ENCODE data around the gene DNAJC1.

DNAJC1 gene

DNA sequence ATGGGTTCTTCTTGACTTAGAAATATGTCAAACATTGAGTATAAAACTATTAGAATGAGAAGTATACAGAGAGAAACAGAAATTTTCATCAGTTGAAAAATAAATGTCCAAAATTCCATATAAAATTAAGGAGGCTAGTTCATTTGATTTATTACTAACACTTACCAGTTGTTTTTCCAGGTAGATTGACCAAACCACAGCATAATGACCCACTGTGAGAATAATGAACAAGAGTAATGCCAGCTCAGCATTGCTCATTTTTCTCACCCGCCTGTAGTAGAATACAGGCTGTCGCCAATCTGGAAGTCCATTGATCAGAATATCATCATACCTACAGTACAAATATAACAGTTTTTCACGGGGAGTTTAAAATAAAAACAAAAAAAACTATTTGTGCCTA, 82.9 kb downstream of the DNAJC1 start:
- Histone ChIP-seq H4K91ac (ENCODE audit: low read depth, low read length, poor library complexity) (no peak overlapping the region), H3K14ac (ENCODE audit: low read length) (no peak overlapping the region), H3K18ac (ENCODE audit: low read length) (no peak overlapping the region), H3K36me3 (replicated peaks in 1 of 2; ENCODE audit: control insufficient read depth in 2 of 2, insufficient read depth in 2 of 2, low read length in 2 of 2) (no peaks in the 10 kb centered on the region), H2BK120ac (ENCODE audit: low read depth, low read length) (no peak overlapping the region), H3K9ac (ENCODE audit: low read depth, low read length, poor library complexity) (no peak overlapping the region), H3K27ac (replicated peaks; ENCODE audit: low read length) (no peak overlapping the region), H3K4me2 (ENCODE audit: insufficient read depth, low read length, poor library complexity, severe bottlenecking) (no peak overlapping the region), H2AFZ (ENCODE audit: low read length) (no peak overlapping the region), H2BK12ac (ENCODE audit: low read length) (no peak overlapping the region), H2BK5ac (ENCODE audit: low read length) (no peak overlapping the region), H3K4me3 (ENCODE audit: low read length in 2 of 2) (no peak overlapping the region), H3K4me1 (ENCODE audit: control insufficient read depth in 2 of 2, insufficient read depth in 1 of 2, low read depth in 1 of 2, low read length in 2 of 2) (peaks cover 0 to 33% of the 10 kb centered on the region in 2 donors), H2BK15ac (ENCODE audit: low read length) (no peak overlapping the region), H3K4ac (ENCODE audit: low read length) (no peak overlapping the region), H3K23ac (ENCODE audit: low read depth, low read length, poor library complexity) (no peak overlapping the region), H3K9me3 (replicated peaks in 1 of 2; ENCODE audit: control insufficient read depth in 2 of 2, insufficient read depth in 1 of 2, low read depth in 1 of 2, low read length in 2 of 2) (peaks cover 0 to 5% of the 10 kb centered on the region in 2 donors), H2AK5ac (ENCODE audit: low read depth, low read length) (no peak overlapping the region), H3K79me1 (ENCODE audit: low read depth, low read length) (no peaks in the 10 kb centered on the region), H3K27me3 (ENCODE audit: control insufficient read depth in 3 of 3, insufficient read depth in 3 of 3, low read depth in 1 of 3, low read length in 3 of 3) (no peaks in the 10 kb centered on the region), H4K8ac (ENCODE audit: low read depth, low read length) (no peak overlapping the region)
- no peak for DNase-seq (ENCODE audit: low spot score)
- no CpG with 5 or more reads among the region's 3 CpGs for WGBS, 2 donors (ENCODE audit: extremely low coverage in 2 of 2, insufficient read length in 2 of 2, insufficient replicate concordance in 1 of 2)

DNA sequence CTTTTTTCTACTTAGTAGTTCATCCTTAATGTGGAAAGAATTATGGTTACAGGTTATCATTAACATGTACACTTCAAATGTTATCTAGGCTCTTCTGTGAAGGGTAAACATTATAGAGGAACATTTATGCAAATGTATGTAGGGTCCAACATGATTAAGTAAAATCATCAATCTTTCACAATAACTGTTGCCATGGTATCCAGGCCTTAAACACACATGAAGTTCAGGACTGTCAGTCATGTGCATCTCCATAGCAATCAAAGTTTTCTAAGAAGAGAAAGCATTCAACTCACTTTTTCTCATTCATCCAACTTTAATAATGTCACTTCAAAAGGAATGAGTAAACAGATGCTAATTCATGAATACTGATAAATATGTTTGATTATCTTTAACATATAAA, 83.6 kb downstream of the DNAJC1 start:
- Histone ChIP-seq H3K4me2 (ENCODE audit: insufficient read depth, low read length, poor library complexity, severe bottlenecking) (no peak overlapping the region), H3K4me1 (ENCODE audit: control insufficient read depth in 2 of 2, insufficient read depth in 1 of 2, low read depth in 1 of 2, low read length in 2 of 2) (peaks cover 0 to 35% of the 10 kb centered on the region in 2 donors), H3K4ac (ENCODE audit: low read length) (no peak overlapping the region), H3K14ac (ENCODE audit: low read length) (no peak overlapping the region), H4K8ac (ENCODE audit: low read depth, low read length) (no peak overlapping the region), H3K23ac (ENCODE audit: low read depth, low read length, poor library complexity) (no peak overlapping the region), H3K27me3 (ENCODE audit: control insufficient read depth in 3 of 3, insufficient read depth in 3 of 3, low read depth in 1 of 3, low read length in 3 of 3) (no peaks in the 10 kb centered on the region), H2BK5ac (ENCODE audit: low read length) (no peak overlapping the region), H4K91ac (ENCODE audit: low read depth, low read length, poor library complexity) (no peak overlapping the region), H3K79me1 (ENCODE audit: low read depth, low read length) (no peaks in the 10 kb centered on the region), H2BK15ac (ENCODE audit: low read length) (no peak overlapping the region), H2BK120ac (ENCODE audit: low read depth, low read length) (no peak overlapping the region), H2AK5ac (ENCODE audit: low read depth, low read length) (no peak overlapping the region), H3K9me3 (replicated peaks in 1 of 2; ENCODE audit: control insufficient read depth in 2 of 2, insufficient read depth in 1 of 2, low read depth in 1 of 2, low read length in 2 of 2) (no peaks in the 10 kb centered on the region), H2BK12ac (ENCODE audit: low read length) (no peak overlapping the region), H3K9ac (ENCODE audit: low read depth, low read length, poor library complexity) (no peak overlapping the region), H3K18ac (ENCODE audit: low read length) (no peak overlapping the region), H3K36me3 (replicated peaks in 1 of 2; ENCODE audit: control insufficient read depth in 2 of 2, insufficient read depth in 2 of 2, low read length in 2 of 2) (no peaks in the 10 kb centered on the region), H3K4me3 (ENCODE audit: low read length in 2 of 2) (no peak overlapping the region), H2AFZ (ENCODE audit: low read length) (no peak overlapping the region), H3K27ac (replicated peaks; ENCODE audit: low read length) (no peak overlapping the region)
- DNase-seq (ENCODE audit: low spot score): no peak

DNA sequence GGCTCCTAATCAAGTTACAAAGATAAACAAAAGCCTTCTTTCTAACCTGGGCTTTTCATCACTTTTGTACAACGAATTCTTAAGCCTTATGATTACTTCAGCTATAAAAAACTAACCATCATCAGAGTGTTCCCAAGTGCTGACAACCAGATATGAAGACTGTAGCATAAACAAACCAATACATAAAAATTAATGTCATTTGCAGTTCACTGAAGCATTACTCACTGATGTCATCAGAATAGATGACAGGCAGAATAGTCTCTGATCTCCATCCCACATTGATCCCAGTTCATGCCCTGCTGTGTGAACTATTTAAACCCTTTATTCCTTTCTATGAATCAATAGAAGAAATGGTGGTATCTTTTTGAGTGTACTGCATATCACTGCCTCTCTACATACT, 84.4 kb downstream of the DNAJC1 start:
- Histone ChIP-seq H3K27ac (replicated peaks; ENCODE audit: low read length) (no peak overlapping the region), H2BK5ac (ENCODE audit: low read length) (no peak overlapping the region), H3K4me2 (ENCODE audit: insufficient read depth, low read length, poor library complexity, severe bottlenecking) (no peak overlapping the region), H4K91ac (ENCODE audit: low read depth, low read length, poor library complexity) (no peak overlapping the region), H3K9me3 (replicated peaks in 1 of 2; ENCODE audit: control insufficient read depth in 2 of 2, insufficient read depth in 1 of 2, low read depth in 1 of 2, low read length in 2 of 2) (no peaks in the 10 kb centered on the region), H3K79me1 (ENCODE audit: low read depth, low read length) (no peaks in the 10 kb centered on the region), H2BK12ac (ENCODE audit: low read length) (no peak overlapping the region), H3K27me3 (ENCODE audit: control insufficient read depth in 3 of 3, insufficient read depth in 3 of 3, low read depth in 1 of 3, low read length in 3 of 3) (no peaks in the 10 kb centered on the region), H2AK5ac (ENCODE audit: low read depth, low read length) (no peak overlapping the region), H2BK120ac (ENCODE audit: low read depth, low read length) (no peak overlapping the region), H3K14ac (ENCODE audit: low read length) (no peak overlapping the region), H3K18ac (ENCODE audit: low read length) (no peak overlapping the region), H3K4ac (ENCODE audit: low read length) (no peak overlapping the region), H3K9ac (ENCODE audit: low read depth, low read length, poor library complexity) (no peak overlapping the region), H2BK15ac (ENCODE audit: low read length) (no peak overlapping the region), H4K8ac (ENCODE audit: low read depth, low read length) (no peak overlapping the region), H3K4me1 (ENCODE audit: control insufficient read depth in 2 of 2, insufficient read depth in 1 of 2, low read depth in 1 of 2, low read length in 2 of 2) (peaks cover 0 to 32% of the 10 kb centered on the region in 2 donors), H2AFZ (ENCODE audit: low read length) (no peak overlapping the region), H3K36me3 (replicated peaks in 1 of 2; ENCODE audit: control insufficient read depth in 2 of 2, insufficient read depth in 2 of 2, low read length in 2 of 2) (no peaks in the 10 kb centered on the region), H3K23ac (ENCODE audit: low read depth, low read length, poor library complexity) (no peak overlapping the region), H3K4me3 (ENCODE audit: low read length in 2 of 2) (no peak overlapping the region)
- WGBS, 2 donors (ENCODE audit: extremely low coverage in 2 of 2, insufficient read length in 2 of 2, insufficient replicate concordance in 1 of 2): no CpG with 5 or more reads among the region's 1 CpG
- no peak for DNase-seq (ENCODE audit: low spot score)

DNA sequence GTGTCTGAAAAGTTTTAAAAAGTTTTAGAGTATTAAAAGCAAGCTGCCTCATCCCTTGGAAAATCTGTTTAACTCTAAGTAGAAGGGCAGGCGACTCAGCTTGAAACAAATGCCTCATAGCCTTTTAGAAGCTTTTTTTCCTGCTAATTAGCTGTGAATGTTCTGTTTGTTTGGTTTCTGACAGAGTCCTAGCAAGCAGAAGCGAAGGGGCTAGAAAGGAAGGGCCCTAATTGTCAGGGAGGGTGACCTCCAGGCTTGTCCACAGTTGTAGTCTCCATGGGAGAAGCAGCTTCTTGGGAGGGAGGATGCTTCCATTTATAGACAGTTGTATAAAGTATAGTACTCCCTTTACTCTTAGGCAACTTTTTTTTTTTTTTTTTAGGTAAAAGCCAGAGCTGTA, 90.9 kb downstream of the DNAJC1 start:
- Histone ChIP-seq H2AFZ (ENCODE audit: low read length) (peak overlapping the region; percentile 9), H2BK120ac (ENCODE audit: low read depth, low read length) (no peak overlapping the region), H4K91ac (ENCODE audit: low read depth, low read length, poor library complexity) (no peak overlapping the region), H3K23ac (ENCODE audit: low read depth, low read length, poor library complexity) (no peak overlapping the region), H4K8ac (ENCODE audit: low read depth, low read length) (no peak overlapping the region), H3K36me3 (replicated peaks in 1 of 2; ENCODE audit: control insufficient read depth in 2 of 2, insufficient read depth in 2 of 2, low read length in 2 of 2) (peaks cover 0 to 10% of the 10 kb centered on the region in 2 donors), H2BK15ac (ENCODE audit: low read length) (no peak overlapping the region), H3K4me3 (ENCODE audit: low read length in 2 of 2) (no peak overlapping the region), H3K9me3 (replicated peaks in 1 of 2; ENCODE audit: control insufficient read depth in 2 of 2, insufficient read depth in 1 of 2, low read depth in 1 of 2, low read length in 2 of 2) (no peaks in the 10 kb centered on the region), H3K4ac (ENCODE audit: low read length) (no peak overlapping the region), H3K27ac (replicated peaks; ENCODE audit: low read length) (no peak overlapping the region), H3K18ac (ENCODE audit: low read length) (no peak overlapping the region), H3K27me3 (ENCODE audit: control insufficient read depth in 3 of 3, insufficient read depth in 3 of 3, low read depth in 1 of 3, low read length in 3 of 3) (no peaks in the 10 kb centered on the region), H2BK12ac (ENCODE audit: low read length) (no peak overlapping the region), H3K4me2 (ENCODE audit: insufficient read depth, low read length, poor library complexity, severe bottlenecking) (no peak overlapping the region), H3K14ac (ENCODE audit: low read length) (no peak overlapping the region), H3K79me1 (ENCODE audit: low read depth, low read length) (no peaks in the 10 kb centered on the region), H3K4me1 (ENCODE audit: control insufficient read depth in 2 of 2, insufficient read depth in 1 of 2, low read depth in 1 of 2, low read length in 2 of 2) (peaks cover 0 to 25% of the 10 kb centered on the region in 2 donors), H2BK5ac (ENCODE audit: low read length) (no peak overlapping the region), H3K9ac (ENCODE audit: low read depth, low read length, poor library complexity) (no peak overlapping the region), H2AK5ac (ENCODE audit: low read depth, low read length) (no peak overlapping the region)
- peak; percentile 17 for DNase-seq (ENCODE audit: low spot score)
- no CpG with 5 or more reads among the region's 2 CpGs for WGBS, 2 donors (ENCODE audit: extremely low coverage in 2 of 2, insufficient read length in 2 of 2, insufficient replicate concordance in 1 of 2)
